Measurements from ENCODE around the gene CRACR2A.

DNA sequence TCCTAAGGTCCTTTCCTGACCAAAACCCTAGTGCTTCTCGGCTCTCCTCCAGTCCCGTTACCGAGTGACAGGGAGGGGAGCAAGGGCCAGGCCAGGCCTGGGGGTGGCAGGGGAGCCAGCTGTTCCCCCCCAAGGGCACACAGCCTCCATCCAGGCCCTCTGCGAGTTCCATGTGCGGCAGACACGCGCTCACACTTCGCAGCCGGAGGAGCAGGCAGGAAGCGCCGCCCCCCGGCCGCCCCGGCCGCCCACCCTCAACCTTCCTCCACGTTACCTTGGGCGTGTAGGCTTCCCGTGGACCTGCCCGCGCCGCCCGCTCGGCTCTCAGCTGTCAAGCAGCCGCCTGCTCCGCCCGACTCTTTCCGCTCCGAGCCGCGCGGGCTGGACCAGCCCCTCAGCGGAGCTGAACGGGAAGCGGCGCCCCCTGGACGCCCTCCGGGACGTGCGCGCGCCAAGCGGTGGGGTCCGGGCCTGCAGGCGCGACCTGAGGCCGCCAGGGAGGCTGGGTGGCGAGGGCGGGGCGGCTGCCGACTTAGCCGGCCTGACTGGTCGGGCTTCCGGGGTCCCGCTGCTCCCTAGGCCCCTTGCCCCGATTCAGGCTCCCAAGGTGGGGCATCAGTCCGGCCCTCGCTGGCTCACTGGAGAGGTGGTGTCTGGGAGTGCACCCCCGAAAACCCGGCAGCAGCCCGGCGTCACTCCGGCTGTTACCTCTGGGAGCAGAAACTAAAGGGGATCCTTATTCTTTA lies at the start of gene CRACR2A:
- TF ChIP-seq, protein P1, sequence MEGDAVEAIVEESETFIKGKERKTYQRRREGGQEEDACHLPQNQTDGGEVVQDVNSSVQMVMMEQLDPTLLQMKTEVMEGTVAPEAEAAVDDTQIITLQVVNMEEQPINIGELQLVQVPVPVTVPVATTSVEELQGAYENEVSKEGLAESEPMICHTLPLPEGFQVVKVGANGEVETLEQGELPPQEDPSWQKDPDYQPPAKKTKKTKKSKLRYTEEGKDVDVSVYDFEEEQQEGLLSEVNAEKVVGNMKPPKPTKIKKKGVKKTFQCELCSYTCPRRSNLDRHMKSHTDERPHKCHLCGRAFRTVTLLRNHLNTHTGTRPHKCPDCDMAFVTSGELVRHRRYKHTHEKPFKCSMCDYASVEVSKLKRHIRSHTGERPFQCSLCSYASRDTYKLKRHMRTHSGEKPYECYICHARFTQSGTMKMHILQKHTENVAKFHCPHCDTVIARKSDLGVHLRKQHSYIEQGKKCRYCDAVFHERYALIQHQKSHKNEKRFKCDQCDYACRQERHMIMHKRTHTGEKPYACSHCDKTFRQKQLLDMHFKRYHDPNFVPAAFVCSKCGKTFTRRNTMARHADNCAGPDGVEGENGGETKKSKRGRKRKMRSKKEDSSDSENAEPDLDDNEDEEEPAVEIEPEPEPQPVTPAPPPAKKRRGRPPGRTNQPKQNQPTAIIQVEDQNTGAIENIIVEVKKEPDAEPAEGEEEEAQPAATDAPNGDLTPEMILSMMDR (IDR thresholded peaks at IDR 0.05) = peak; percentile 80 to 96 (median 89)
- TF ChIP-seq EP300 (IDR thresholded peaks at IDR 0.05) (no peak), POLR2A (IDR thresholded peaks at IDR 0.05) (no peak), POLR2AphosphoS5 (IDR thresholded peaks at IDR 0.05) (peak in 1 of 2 donors; percentile 33)

Measured in upper lobe of left lung (tissue), 4 donors.